ENCODE measurements around the gene SAMD14.

DNA sequence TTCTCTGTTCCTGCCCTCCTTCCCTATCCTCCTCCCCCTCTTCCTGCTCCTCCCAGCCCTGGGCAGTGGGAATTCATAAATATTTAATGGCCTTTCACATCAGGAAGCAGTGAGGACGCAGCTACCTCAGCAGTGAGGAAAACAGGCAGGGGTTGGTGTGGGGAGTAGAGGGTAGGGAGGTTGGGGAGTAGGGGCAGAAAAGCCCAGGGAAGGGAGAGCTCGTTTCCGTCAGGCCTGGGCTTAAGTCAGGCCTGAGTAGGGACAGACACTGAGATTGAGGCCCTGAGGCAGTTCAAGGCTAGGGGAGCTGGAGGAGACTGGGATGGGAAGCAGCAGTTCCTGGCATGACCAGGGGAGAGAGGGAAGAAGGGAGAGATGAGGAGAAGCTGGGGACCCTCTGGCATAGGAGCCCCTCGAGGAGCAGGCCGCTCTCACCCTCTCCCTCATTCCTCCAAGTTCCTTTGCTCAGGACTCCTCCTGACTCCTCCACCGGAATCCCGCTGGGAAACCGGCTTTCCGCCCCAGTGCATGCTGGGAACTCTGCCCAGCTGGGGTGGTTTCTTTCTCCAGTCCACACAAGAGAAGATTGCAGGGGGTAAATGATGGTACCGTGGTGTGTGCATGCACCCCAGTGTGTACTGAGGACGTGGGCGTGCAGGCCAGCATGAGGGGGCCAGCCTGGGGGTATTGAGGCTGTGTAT is 6.2 kb downstream of the SAMD14 start:
- TF ChIP-seq, protein P1, sequence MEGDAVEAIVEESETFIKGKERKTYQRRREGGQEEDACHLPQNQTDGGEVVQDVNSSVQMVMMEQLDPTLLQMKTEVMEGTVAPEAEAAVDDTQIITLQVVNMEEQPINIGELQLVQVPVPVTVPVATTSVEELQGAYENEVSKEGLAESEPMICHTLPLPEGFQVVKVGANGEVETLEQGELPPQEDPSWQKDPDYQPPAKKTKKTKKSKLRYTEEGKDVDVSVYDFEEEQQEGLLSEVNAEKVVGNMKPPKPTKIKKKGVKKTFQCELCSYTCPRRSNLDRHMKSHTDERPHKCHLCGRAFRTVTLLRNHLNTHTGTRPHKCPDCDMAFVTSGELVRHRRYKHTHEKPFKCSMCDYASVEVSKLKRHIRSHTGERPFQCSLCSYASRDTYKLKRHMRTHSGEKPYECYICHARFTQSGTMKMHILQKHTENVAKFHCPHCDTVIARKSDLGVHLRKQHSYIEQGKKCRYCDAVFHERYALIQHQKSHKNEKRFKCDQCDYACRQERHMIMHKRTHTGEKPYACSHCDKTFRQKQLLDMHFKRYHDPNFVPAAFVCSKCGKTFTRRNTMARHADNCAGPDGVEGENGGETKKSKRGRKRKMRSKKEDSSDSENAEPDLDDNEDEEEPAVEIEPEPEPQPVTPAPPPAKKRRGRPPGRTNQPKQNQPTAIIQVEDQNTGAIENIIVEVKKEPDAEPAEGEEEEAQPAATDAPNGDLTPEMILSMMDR (IDR thresholded peaks at IDR 0.05) = no peak
- TF ChIP-seq POLR2A (IDR thresholded peaks at IDR 0.05) = no peak
